ENCODE measurements around the gene TMEFF1. TPM values are rescaled to one million over a fixed set of nuclear protein-coding genes. Genes with fewer than 3 reads are reported as not detected.

The TMEFF1 gene
- total and polyA plus RNA-seq, 2 of the 8 experiments (the other 6 are each of a cell fraction or from before 2014, with no cell fraction given) = 13.5 to 68.2 TPM

DNA sequence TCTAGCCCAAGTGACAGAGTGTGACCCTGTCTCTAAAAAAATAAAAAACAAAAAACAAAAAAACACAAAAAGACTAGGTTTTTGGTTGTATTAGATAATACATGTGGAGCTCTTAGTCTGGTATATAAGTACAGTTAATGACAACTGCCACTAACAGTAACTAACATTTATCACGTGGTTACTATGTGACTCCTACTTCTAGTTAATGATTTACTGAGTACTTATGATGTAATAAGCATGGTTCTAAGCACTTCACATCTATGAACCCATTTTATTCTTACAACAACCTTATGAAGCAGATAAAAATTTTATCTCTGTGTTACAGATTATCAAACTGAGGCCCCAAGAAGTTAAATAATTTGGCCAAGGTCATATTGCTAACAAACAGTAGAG, 6.1 kb upstream of the TMEFF1 start:
- no peak overlapping the region for H3K9ac ChIP-seq (replicated peaks in 1 of 4; ENCODE audit: extremely low read depth in 1 of 4, low read depth in 3 of 4, low read length in 3 of 4)
- H3K79me1 ChIP-seq (ENCODE audit: low read depth, low read length) = no peaks in the 10 kb centered on the region
- no peak overlapping the region for H2AK5ac ChIP-seq (ENCODE audit: low read depth, low read length)
- no peak overlapping the region for H2BK12ac ChIP-seq (ENCODE audit: low read depth, low read length)
- TF ChIP-seq NRF1 (IDR thresholded peaks at IDR 0.05; ENCODE audit: low read depth, low read length) (no peak), RFX5 (IDR thresholded peaks at IDR 0.05; ENCODE audit: borderline replicate concordance, low read depth, low read length) (no peak)
- H3K4me1 ChIP-seq (replicated peaks in 1 of 4; ENCODE audit: control insufficient read depth in 3 of 4, insufficient read depth in 4 of 4, low read length in 3 of 4) = peaks cover 0 to 6% (median 2%) of the 10 kb centered on the region in 4 experiments; a peak in 3 of 7 replicates
- no peak overlapping the region for H3K4ac ChIP-seq (replicated peaks; ENCODE audit: insufficient read length, low read depth, low read length)
- no peak overlapping the region for H2AFZ ChIP-seq (ENCODE audit: low read length)
- H3K27ac ChIP-seq (ENCODE audit: low read depth, low read length) = no peak overlapping the region
- H4K8ac ChIP-seq (ENCODE audit: extremely low read depth, insufficient read depth, low read length) = no peak overlapping the region
- H3K14ac ChIP-seq (ENCODE audit: insufficient read length) = no peak overlapping the region
- H3K4me3 ChIP-seq (ENCODE audit: extremely low read depth in 1 of 4, insufficient read depth in 2 of 4, low read depth in 3 of 4, low read length in 4 of 4) = no peak overlapping the region
- DNase-seq (ENCODE audit: low read depth in 1 of 2, low spot score in 2 of 2) (no peak), FAIRE-seq (no peak)
- no peaks in the 10 kb centered on the region for H3K23me2 ChIP-seq (ENCODE audit: low read depth, low read length)
- H2BK120ac ChIP-seq (replicated peaks; ENCODE audit: low read depth, low read length) = no peak overlapping the region
- ChIA-PET CTCF (ENCODE audit: partially characterized antibody) (interaction anchor here (0.6 to 3.0 kb wide), 6 partner anchors 21 to 769 kb away, joined by 3 to 13 read pairs (median 4); no protein-coding TSS in a partner anchor), POLR2A (ENCODE audit: partially characterized antibody) (interaction anchor here (0.6 to 2.0 kb wide), 4 partner anchors 15 to 114 kb away, joined by 3 to 6 read pairs (median 5); partner anchors contain the start of genes MSANTD3 and TEX10)
- no peaks in the 10 kb centered on the region for H3K79me2 ChIP-seq (ENCODE audit: control insufficient read depth in 1 of 2, insufficient read depth in 2 of 2, low read length in 2 of 2)
- H4K5ac ChIP-seq (ENCODE audit: insufficient read length, low read depth, low read length) = no peak overlapping the region
- no peaks in the 10 kb centered on the region for H3K27me3 ChIP-seq (replicated peaks in 1 of 4; ENCODE audit: control insufficient read depth in 3 of 4, extremely low read depth in 1 of 4, insufficient read depth in 3 of 4, low read length in 3 of 4)
- H3K23ac ChIP-seq (ENCODE audit: insufficient read length) = no peak overlapping the region
- H3K56ac ChIP-seq (replicated peaks; ENCODE audit: insufficient read length, low read depth, low read length) = no peak overlapping the region
- no peak overlapping the region for H3K18ac ChIP-seq (ENCODE audit: extremely low read depth, low read length)
- no peaks in the 10 kb centered on the region for H3K36me3 ChIP-seq (ENCODE audit: control insufficient read depth in 2 of 4, insufficient read depth in 4 of 4, low read length in 3 of 4)
- no peaks in the 10 kb centered on the region for H3K9me3 ChIP-seq (ENCODE audit: insufficient read depth in 2 of 2, low read depth in 1 of 2, low read length in 1 of 2)
- H2BK15ac ChIP-seq (ENCODE audit: low read length) = no peak overlapping the region
- H4K20me1 ChIP-seq (replicated peaks in 1 of 2; ENCODE audit: control insufficient read depth in 1 of 2, insufficient read depth in 2 of 2, low read length in 2 of 2) = no peaks in the 10 kb centered on the region
- no peak overlapping the region for H2BK20ac ChIP-seq (ENCODE audit: low read length)
- WGBS, 2 experiments (ENCODE audit: extremely low coverage in 1 of 2, insufficient coverage in 1 of 2, insufficient read length in 1 of 2, insufficient replicate concordance in 2 of 2, low coverage in 1 of 2, low lambda C conversion rate in 2 of 2, missing lambda C conversion rate in 1 of 2) = 93% methylated on average over 1 of the region's 1 CpG; no CpG with 5 or more reads in 1 of the 2 experiments
- no peak overlapping the region for H3K4me2 ChIP-seq (ENCODE audit: insufficient read depth in 1 of 2, low read depth in 2 of 2, low read length in 2 of 2)
- no peak overlapping the region for H2BK5ac ChIP-seq (ENCODE audit: low read depth, low read length)
- no peak overlapping the region for H4K91ac ChIP-seq (replicated peaks; ENCODE audit: insufficient read length, low read length)
